GM12801 (cell line): ENCODE data around the gene MCM7.

Experiments
- CTCF ChIP-seq: IDR thresholded peaks from one replicate; pipeline ENCODE4 v1.5.1; 2011; ENCODE audit warnings: control low read depth; ENCODE audit not compliant: insufficient read length; ENCODE audit errors: extremely low read depth

The MCM7 gene

GRCh38 chr7:100074841-100075240, 26.4 kb downstream of the MCM7 start:
- TF ChIP-seq CTCF, result no peak

DNA sequence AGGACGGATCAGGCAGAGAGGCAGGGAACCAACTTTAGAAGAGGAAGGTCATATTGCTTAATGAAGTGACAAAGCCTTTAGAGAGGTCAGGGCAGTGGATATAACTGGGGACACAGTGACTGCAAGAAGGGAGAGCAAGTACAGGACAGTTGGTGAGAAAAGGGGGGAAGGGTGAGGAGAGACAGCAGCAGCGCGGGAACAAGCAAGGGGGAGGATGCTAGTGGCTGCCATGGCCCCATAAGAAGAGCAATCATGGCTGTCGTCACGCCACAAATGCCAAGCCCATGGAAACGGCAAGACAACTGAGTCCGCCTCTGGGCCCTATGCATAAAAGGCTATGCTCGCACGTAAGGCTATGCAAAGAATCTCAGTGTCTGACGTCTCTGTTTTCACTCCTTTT, 28.7 kb downstream of the MCM7 start:
- no peak for TF ChIP-seq CTCF

- TF ChIP-seq CTCF, result no peak
Measured at GRCh38 chr7:100071018-100071723, 30.0 kb downstream of the MCM7 start.

DNA sequence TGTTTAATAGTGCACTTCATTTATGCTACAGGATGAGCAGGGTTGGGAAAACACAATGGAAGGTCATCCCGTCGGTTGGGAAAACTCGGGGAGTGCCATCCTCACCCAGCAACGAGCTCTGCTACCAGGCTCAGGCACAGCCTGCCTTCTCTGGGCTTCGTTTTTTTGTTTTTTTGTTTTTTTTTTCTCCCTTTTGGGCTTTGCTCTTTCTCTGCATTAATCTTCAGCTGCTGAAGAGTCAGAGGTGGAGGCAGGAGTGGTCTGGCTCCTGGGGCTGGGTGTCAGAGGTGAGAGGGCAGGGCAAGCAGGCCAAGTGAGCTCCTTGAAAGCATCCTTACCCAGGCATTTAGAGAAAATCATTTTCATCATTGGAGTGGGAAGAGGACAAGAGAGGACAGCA, 31.2 kb downstream of the MCM7 start:
- TF ChIP-seq CTCF, result no peak

- TF ChIP-seq CTCF, result no peak
Measured at GRCh38 chr7:100066953-100067352, 34.2 kb downstream of the MCM7 start.

DNA sequence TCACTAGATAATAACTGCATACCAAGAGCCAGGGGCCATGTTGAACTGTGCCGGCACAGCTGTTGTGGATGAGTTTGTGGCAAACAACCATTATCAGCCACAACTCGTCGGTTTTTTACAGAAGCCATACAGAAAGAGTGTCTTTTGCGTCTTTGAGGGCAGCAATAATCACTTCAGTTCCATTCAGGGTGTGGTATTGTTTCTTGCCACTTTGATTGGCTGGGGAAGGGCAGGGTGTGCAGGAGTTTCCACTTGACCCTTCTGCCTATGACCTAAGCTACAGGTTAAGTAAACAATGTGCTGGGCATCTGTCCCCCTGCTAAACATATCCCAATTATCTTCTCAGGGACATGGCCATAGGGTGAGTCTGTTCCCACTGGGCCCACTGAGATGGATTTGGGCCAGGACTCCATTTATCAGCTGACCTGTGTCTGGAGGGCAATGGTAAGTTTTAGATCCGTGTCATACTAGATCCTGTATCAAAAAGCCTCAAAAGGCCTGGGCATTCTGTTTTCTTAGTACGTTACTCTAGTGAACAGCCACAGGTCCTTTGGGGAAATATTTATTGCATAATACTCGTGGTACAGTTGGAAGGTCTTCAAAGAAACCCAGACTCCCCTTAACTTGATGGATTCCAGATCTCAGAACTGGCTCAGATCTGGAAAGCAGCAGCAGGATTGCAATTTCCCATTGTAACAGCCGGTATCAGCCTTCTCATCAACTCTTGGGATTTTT, 35.6 kb downstream of the MCM7 start:
- no peak for TF ChIP-seq CTCF

GRCh38 chr7:100064162-100064561, 37.0 kb downstream of the MCM7 start:
- no peak for TF ChIP-seq CTCF
